ENCODE measurements around the gene ARNT2. TPM values are rescaled to one million over a fixed set of nuclear protein-coding genes. Genes with fewer than 3 reads are reported as not detected.

ARNT2 gene
- total RNA-seq, 1 experiment from 2014 or later: 7.0 TPM

- TF ChIP-seq MLX (CRISPR knock-in tag; IDR thresholded peaks at IDR 0.05): no peak
- TF ChIP-seq E2F5 (CRISPR knock-in tag; IDR thresholded peaks at IDR 0.05): no peak
- TF ChIP-seq GTF2I (CRISPR knock-in tag; conservative IDR thresholded peaks at IDR 0.05): no peak
- no peak for TF ChIP-seq HMGA2 (CRISPR knock-in tag; IDR thresholded peaks at IDR 0.05)
- TF ChIP-seq NR3C1 (CRISPR knock-in tag; conservative IDR thresholded peaks at IDR 0.05; ENCODE audit: low read depth): no peak
Measured at GRCh38 chr15:80464951-80465625, 60.9 kb downstream of the ARNT2 start (continued).

GRCh38 chr15:80465626-80466005, 61.4 kb downstream of the ARNT2 start:
- DNase-seq (ENCODE audit: low spot score) (no peak), ATAC-seq (no peak)
- Mint-ChIP-seq H3K9me3 (no peaks in the 10 kb centered on the region), H3K36me3 (peaks cover 3% of the 10 kb centered on the region; the same call in 1 of the 2 replicates), H3K27me3 (ENCODE audit: low read depth) (no peaks in the 10 kb centered on the region), H3K4me1 (peaks cover 20% of the 10 kb centered on the region), H3K4me3 (no peak overlapping the region), H3K27ac (no peak overlapping the region)
- POLR2A ChIA-PET: no interaction called here
- TF ChIP-seq ETV6 (CRISPR knock-in tag; IDR thresholded peaks at IDR 0.05): no peak
- no peak for TF ChIP-seq ZNF396 (CRISPR knock-in tag; IDR thresholded peaks at IDR 0.05; ENCODE audit: borderline replicate concordance)
- no peak for TF ChIP-seq ZNF423 (CRISPR knock-in tag; IDR thresholded peaks at IDR 0.05)
- no peak for TF ChIP-seq GABPB1 (CRISPR knock-in tag; IDR thresholded peaks at IDR 0.05)
- no peak for TF ChIP-seq CREB1 (CRISPR knock-in tag; IDR thresholded peaks at IDR 0.05)
- no peak for TF ChIP-seq ZMAT4 (CRISPR knock-in tag; IDR thresholded peaks at IDR 0.05)
- no peak for TF ChIP-seq ZNF138 (CRISPR knock-in tag; conservative IDR thresholded peaks at IDR 0.05)
- CTCF ChIA-PET: no interaction called here

- POLR2A ChIA-PET: no interaction called here
- no peak overlapping the region for H3K4me3 Mint-ChIP-seq
- TF ChIP-seq EMX1 (CRISPR knock-in tag; IDR thresholded peaks at IDR 0.05) (no peak), ZNF138 (CRISPR knock-in tag; conservative IDR thresholded peaks at IDR 0.05) (no peak), TEAD1 (CRISPR knock-in tag; IDR thresholded peaks at IDR 0.05) (no peak), ARID4B (CRISPR knock-in tag; IDR thresholded peaks at IDR 0.05; ENCODE audit: borderline replicate concordance) (no peak), ESRRA (CRISPR knock-in tag; IDR thresholded peaks at IDR 0.05; ENCODE audit: borderline replicate concordance) (no peak), ZBTB21 (CRISPR knock-in tag; IDR thresholded peaks at IDR 0.05; ENCODE audit: borderline replicate concordance) (no peak), ZNF281 (CRISPR knock-in tag; IDR thresholded peaks at IDR 0.05) (no peak), ZNF396 (CRISPR knock-in tag; IDR thresholded peaks at IDR 0.05; ENCODE audit: borderline replicate concordance) (no peak), CBFB (CRISPR knock-in tag; IDR thresholded peaks at IDR 0.05; ENCODE audit: low read depth) (no peak), FOXP1 (CRISPR knock-in tag; IDR thresholded peaks at IDR 0.05; ENCODE audit: borderline replicate concordance) (no peak), ZNF671 (CRISPR knock-in tag; IDR thresholded peaks at IDR 0.05) (no peak), CREM (CRISPR knock-in tag; IDR thresholded peaks at IDR 0.05) (no peak)
- peaks cover 4% of the 10 kb centered on the region; the same call in 1 of the 2 replicates for H3K36me3 Mint-ChIP-seq
- peaks cover 25% of the 10 kb centered on the region for H3K4me1 Mint-ChIP-seq
- H3K27me3 Mint-ChIP-seq (ENCODE audit: low read depth): no peaks in the 10 kb centered on the region
- CTCF ChIA-PET: interaction anchor here (0.9 kb wide), 1 partner anchor 9 kb away, joined by 3 read pairs; no protein-coding TSS in a partner anchor
- no peak overlapping the region for H3K27ac Mint-ChIP-seq
- no peak for DNase-seq (ENCODE audit: low spot score)
- H3K9me3 Mint-ChIP-seq: peaks cover 3% of the 10 kb centered on the region; the same call in 1 of the 2 replicates
- no peak for ATAC-seq
Measured at GRCh38 chr15:80466543-80466942, 62.4 kb downstream of the ARNT2 start.
